ENCODE measurements around the gene EHHADH.

GRCh38 chr3:185253645-185254410 lies at the start of gene EHHADH:
- TF ChIP-seq CTCF (IDR thresholded peaks at IDR 0.05; ENCODE audit: insufficient read depth, low read depth, low read length), result no peak
- no peak for TF ChIP-seq EZH2 (IDR thresholded peaks at IDR 0.05; ENCODE audit: insufficient read depth, low read length)

Measured in astrocyte (in vitro differentiated cells and primary cell).